HG02588 (cell line): ENCODE results near the gene FYN.
"Not testable (repeated sequence)": the region's sequence is repeated elsewhere in the genome, so short reads cannot be mapped to it uniquely, and the experiment has no call there.

Source experiments
- ATAC-seq: cut with Tn5 transposase; IDR thresholded peaks from one replicate; pipeline ENCODE4 v1.9.1; 2021; ENCODE audit warnings: mild to moderate bottlenecking, moderate library complexity; ENCODE audit not compliant: unreplicated experiment

The FYN gene

DNA sequence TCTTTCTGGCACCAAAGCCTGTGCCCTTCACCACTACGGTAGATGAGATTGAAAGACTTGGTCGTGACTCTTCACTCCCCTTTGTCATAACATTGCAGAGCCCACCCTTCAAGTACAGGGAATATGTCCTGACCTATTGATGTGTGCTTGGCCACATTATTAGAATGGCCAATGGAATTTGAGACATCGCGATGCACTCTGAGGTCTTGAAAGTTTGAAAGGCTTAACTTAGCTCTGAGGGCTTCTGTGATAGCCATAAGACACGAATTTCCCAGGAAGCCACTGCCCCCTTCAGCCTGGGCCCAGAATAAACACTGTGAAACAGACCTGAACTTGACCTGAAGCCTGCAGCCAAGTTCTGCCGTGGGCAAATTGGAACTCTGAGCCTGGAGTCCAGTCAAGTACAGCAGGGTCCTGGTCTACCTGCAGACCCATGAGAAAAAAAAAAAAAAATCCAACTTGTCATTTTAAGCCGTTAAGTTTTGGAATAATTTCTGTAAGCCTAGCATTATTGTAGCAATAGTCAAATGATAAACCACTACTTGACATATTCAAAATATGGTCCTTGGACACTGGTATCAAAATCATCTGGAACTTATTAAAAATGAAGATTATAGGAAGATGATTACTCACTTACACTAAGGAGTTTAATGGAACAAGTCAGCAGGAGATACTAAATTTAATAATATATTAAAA is 230.6 kb downstream of the FYN start:
- ATAC-seq: peak; percentile 58

DNA sequence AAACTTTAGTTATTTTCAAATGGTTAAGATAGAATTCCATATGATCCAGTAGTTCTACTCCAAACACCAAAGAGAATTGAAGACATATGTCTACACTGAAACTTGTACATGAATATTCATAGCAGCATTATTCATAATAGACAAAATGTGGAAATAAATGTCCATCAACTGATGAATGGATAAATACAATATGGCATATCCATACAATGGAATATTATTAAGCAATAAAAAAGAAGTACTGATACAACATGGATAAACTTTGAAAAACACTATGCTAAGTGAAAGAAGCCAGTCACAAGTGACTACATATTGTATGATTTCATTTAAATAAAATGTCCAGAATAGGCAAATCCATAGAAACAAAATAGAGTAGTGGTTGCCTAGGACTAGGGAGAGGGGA is 234.0 kb downstream of the FYN start:
- no peak for ATAC-seq

DNA sequence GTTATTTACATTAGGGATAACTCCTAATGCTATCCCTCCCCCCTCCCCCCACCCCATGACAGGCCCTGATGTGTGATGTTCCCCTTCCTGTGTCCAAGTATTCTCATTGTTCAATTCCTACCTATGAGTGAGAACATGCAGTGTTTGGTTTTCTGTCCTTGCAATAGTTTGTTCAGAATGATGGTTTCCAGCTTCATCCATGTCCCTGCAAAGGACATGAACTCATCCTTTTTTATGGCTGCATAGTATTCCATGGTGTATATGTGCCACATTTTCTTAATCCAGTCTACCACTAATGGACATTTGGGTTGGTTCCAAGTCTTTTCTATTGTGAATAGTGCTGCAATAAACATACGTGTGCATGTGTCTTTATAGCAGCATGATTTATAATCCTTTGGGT is 238.3 kb downstream of the FYN start:
- not testable (repeated sequence) for ATAC-seq

DNA sequence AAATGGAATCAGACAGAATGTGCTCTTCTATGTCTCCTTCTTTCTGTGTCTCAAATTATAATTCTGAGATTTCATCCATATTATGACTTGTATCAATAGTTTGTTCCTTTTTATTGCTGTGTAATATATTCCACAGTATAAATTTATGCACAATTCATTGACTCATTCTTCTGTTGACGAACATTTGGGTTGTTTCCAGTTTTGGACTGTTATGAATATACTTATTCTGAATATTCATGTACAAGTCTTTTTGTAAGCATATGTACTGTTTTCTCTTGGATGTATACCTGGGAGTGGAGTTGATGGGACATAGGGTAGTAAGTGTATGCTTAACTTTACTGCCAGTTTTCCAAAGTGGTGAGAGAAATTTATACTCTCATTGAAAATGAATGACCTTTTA is 239.4 kb downstream of the FYN start:
- ATAC-seq: no peak

DNA sequence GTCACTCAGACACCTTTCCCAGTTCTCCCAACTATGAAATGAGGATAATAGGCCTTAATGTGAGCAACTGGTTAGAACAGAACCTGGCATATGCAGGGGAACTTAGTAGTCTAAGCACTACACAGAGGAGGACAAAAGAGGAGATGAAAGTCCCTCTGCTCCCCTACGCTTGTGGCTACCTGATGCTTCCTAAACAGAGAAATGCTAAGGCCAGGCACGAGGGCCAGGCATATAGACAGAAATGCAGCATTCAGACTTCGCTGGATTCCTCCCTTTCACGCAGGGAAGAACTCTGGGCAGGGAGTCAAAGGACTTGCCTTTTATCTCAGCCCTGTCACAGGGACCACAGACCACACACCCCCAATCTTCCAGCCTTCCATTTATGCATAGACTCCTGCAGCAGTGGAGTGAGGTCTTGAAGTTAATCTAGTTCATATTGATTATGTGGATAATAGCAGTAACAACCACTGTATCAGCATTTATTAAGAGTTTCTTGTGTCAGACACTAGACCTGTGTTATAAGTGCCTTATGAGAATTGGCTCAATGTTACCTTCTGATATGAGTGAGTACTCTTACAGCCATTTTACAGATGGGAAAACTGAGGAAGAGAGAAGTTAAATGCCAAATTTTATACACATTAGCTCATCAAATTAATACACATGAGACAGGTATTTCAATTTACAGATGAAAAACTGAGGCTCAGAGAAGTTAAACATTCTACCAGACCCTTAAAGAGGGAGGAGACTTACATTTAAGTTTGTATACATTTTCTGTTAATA is 240.6 kb downstream of the FYN start:
- no peak for ATAC-seq

DNA sequence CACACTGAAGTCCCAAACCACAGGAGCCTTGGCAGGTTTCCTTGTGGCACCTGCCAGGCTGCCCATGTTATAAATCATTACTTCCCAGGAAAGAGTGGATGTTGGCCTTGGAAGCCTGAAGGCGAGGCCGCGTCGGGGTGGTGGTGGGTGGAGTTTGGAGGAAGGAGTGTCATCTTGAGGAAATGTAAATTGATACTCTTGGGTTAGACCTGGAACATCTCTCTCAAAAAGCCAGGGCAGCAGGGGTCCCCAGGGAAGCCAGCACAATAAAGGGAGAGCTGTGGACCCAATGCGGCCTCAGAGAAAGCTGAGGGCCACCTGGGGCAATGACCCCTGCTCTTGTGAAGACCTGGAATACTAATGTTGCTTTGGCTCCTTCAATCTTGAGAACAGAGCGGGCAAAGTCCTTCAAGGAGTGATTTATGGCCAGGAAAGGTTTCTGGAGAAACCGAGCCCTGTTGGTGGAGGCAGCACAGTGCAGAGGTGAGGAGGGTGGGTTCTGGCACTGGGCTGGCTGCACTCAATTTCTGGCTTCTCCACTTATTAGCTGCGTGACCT is 241.3 kb downstream of the FYN start:
- ATAC-seq: no peak

DNA sequence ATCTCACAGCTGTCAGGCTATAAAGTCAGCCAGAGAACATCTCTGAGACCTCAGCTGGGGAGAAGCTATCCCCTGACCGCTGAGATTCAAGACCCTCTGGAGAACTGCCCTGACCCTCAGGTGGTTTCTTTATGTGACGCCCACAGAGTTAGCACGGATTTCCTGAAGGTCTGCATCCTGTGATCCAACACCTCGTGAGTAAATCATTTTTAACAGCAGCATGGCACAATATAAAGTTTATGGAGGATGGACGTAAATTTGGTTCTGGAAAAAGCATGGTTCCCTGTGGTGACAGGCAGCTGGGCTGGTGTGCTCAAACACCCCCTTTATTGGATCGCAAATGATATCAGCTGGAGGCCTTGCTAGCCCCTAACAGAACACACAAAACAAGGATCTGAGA is 242.2 kb downstream of the FYN start:
- no peak for ATAC-seq

DNA sequence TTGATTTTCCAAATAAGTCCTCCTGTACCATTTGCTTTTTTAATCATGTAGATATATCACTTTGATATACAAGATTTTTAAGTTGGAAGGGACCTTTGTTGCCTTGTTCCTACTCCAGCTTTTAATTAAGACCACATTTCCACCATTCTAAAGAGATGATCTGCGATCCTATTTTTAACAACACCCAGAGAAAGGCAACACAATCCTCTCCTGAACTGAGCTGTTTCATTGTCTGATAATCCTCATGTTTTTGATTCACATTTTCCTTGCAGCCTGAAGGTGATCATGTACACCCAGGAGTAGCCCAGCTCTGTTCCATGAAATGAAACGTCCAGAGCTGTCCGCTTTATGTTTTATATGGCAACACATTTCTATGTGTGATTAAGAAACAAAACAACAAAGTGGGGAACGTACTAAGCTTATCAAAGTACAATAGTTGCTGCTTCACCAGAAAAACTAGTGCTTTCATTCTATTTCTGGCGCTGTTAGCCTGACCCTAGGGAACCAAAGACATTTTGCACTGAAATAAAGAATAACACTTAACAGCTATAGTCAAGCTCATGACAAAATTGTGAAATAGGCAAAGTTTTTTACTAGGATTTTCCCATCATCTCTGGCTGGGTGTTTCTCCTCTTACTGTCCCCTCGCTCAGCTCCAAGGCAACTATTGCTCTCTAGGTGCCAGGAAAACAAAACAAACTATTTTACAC is 245.0 kb downstream of the FYN start:
- no peak for ATAC-seq

DNA sequence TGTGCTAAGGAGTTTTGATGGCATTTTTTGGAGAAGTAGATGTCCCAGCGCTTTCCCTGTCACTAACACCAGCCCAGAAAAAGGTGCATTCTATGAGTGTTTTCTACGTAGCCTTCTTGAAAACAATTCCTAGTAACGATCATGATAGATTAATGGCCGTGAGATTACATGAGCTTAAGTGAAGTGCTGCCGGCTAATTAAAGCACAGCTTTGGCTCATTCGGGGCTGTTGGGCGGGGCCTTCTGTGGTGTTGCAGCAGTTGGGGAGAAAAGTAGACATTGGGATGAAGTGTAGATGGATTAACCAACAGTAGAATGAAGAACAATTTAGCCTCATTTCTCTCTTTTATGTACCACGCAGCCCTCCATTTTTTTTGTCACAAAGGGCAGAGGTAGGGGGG is 246.8 kb downstream of the FYN start:
- ATAC-seq: no peak

DNA sequence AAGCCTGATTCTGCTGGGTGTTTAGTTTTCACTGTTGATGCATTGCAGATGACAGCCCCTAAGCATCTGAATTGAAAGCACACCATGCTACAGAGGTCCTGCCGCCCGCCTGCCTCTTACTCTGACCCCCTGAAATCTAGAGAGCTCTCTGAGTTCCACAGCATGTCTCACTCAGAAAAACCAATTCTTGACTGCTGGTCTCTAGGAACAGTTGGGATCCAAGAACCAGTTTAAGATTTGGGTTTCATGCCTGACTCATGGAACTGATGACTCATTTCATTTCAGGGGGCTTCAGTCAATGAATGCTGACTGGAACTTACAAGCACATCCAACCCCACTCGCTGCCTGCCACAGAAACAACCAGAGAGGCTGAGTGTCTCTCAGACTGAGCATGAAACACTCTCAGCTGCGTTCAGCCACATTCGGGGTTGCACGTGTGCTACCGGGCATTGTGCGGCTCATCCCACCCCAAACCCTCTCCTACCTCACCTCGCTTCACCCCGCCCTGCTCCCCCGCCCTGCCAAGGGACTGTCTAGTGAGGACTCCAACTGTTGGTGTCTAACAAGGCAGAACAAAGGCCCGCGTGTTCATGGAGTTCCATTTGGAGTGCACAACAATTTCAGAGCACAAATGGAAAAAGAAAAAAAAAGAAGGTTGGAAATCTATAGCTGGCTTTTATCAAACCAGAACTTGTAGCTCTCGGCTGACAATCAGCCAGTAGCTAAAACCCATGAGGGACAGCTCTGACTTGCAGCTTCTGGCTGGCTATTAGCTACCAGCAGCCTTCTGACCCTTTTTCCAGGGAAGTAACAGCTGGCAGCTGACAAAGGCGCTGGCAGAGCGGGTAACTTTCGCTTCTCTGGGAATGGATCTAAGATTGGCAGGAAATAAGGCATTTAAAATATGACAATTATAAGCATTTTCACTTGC is 247.5 kb downstream of the FYN start:
- ATAC-seq: no peak

DNA sequence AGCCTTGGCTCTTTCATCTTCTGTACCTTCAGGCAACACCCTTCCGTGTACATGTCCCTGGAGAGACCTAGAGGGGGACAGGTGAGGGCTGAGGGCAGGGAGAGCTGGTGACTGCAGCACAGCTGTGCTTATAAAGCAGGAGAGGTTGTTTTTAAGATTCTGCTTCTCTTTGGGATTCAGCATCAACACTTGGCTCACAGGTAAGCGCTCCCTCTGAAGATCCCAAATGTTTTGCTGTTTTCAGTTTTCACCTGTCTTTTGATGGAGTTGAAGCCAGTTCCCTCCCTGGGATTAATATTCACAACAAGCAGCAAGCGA is 248.2 kb downstream of the FYN start:
- no peak for ATAC-seq

DNA sequence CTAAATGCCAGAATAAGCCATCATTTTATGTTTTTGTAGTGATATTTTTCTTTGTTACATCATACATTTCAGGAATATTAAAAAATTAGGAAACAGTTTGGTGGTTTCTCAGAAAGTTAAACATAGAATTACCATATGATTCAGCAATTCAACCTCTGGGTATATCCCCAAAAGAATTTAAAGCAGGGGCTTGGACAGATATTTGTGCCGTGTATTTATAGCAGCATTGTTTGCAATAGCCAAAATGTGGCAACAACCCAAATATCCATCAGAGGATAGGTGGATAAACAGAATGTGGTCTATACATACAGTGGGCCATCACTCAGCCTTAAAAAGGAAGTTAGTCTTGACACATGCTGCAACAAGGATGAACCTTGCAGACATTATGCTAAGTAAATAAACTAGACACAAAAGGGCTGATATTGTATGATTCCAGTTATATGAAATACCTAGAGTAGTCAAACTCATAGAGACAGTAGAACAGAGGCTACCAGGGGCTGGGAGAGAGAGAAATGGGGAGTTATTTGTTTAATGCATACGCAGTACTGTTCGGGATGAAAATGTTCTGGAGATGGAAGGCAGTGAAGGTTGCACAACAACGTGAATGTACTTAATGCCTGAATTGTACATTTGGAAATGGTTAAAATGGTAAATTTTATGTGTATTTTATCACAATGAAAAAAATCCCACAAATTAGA is 248.7 kb downstream of the FYN start:
- ATAC-seq: no peak

DNA sequence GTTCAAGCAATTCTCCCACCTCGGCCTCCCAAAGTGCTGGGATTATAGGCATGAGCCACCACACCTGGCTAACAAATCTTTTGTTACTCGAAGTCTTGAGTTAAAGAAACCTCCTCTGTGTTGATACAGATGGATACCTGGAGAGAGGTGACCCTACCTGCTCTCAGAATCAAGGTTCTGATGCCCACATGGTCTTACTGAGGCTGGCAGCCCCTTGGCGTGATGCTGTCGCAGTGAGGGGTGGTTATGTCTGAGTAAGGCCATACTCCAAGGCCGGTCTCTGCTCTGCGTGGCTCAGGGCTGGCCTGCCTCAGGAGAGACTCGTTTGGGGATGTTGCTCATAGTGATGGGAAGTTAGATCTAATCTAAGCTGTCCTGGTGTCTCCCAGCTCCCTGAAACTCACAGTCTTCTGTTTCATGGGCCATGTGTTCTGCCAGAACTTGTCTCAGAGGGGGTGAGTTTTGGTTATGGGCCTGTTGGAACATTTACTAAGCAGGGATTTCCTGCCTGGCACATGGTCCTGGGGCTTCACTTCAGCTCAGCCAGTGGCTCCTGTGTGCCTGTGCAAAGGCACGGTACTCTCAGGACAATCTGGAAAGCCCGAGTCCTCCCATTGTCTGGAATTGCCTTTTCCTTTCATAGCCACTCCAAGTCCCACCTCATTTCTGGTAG is 250.1 kb downstream of the FYN start:
- no peak for ATAC-seq

DNA sequence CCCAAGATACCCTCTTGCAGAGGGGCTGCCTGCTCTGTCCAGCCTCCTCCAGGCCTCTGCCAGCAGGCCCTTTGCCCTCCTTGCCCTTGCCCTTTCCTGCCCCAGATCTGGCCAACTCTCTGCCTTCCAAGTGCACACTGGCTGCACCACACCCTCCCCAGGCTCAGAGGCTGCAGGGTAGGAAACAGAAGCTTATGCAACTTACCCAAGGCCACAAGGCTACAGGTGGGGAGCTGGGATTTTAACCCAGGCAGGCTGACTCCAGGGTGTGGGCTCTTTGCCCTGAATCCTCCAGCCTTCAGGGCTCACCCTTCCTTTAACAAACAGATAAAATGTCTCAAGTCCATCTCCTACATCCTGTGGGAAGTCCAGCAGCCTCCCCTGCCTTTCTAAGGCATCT is 253.1 kb downstream of the FYN start:
- no peak for ATAC-seq

DNA sequence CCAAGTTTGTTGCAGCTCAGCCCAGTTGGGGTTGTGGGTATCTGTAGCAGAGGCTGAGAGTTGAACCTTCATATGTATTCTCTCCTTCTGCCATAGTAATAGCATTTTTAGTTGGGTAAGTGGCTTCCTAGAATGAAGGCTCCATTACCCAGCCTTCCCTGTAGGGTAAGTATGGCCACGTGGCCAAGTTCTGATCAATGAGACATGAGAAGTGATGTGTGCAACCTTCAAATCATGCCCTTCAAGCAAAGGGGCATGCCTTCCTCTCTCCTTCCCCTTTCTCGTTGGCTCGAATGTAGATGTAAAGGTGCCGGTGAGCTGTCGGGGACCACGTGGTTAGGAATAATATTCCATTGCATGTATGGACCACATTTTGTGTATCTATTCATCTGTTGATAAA is 254.8 kb downstream of the FYN start:
- no peak for ATAC-seq

DNA sequence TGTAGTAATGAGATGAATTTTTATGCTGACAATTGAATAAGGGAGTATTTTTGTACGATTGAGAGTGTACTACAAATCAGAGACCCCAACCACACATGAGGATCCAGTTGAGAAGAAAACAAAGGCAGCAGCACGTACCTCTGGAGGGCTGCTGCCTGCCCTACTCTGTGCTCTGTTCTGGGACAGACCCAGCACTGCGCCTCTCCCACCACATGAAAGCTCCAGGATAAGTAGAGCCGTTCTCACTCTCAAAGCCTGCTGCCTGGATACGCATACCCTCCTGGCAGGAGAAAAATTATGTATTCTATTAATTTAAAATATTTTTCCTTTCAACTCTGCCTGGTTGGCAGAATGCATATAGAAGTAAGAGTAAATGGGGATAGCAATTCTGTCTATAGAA is 256.1 kb downstream of the FYN start:
- ATAC-seq: no peak

DNA sequence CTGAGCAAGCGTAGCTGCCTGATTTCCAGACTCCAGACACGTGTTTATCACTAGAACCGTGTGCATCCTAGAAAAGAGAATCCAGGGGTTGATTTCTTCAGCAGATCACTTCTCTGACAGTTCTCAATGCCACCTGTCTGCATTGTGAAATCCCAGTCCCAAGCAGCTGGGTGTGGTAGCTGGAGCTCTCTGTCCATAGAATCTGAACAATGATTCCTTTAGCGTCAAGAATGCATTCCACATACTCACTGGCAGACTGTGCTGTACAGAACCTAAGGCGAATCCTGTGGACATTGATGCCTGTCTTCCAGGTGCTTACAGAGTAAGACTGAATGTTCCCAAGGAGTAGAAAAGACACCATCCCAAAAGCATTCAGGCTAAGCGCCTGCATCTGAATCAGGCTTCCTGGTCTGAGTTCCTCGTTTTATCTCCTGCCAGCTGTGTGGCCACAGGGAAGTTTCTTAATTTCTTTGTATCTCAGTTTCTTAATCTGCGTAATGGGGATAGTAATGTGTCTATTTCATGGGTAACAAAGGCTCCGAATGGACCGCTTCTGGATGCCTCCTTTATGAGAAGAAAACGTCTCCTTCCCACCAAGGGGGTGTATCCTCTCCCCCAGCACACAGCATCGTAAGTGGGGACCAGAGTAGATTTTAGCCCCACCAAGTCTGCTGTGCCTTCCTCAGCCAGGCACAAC is 257.2 kb downstream of the FYN start:
- ATAC-seq: no peak

DNA sequence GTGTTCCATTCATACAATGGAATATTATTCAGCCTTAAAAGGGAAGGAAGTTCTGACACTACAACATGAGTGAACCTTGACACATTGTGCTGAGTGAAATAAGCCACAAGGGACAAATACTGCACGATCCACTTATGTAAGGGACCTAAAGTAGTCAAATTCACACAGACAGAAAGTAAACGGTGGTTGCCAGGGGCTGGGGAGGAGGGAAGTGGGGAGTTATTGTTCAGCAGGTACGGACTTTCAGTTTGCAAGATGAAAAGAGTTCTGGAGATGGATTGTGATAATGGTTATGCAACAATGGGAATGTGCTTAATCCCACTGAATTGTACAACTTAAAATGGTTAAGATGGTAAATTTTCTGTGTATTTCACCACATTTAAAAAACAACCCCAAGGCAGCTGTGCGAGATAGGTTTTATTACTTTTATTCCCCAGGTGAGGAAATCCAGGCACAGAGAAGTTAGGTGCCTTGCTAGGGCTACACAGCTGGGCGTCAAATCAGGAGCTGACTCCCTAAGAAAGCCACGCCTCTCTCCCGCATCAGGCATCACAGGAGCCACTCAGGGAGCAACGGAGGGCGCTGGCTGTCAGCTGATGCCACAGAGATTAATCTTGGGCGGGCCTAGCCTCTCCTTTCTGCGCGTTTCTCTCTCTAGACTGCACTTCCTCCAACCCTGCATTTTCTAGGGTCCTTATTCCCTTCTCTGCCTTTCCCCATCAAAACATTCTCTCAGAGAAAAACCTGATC is 258.2 kb downstream of the FYN start:
- ATAC-seq: no peak
